Melanocyte of skin (primary cell): Measurements from ENCODE around the gene CCDC71L. TPM values are rescaled to one million over a fixed set of nuclear protein-coding genes. Genes with fewer than 3 reads are reported as not detected.

Experiments used
- total RNA-seq, 2 donors: library from RNA; depleted of rRNA; stranded (reverse); fragments of >200 nt; gene quantifications; 2 replicates each; pipeline ENCODE4 v1.2.3, GENCODE V29; 2012

The CCDC71L gene
- 10 to 100 TPM; 27.0 to 31.0 TPM for total RNA-seq

GRCh38 chr7:106660862-106661720 lies at the start of gene CCDC71L:
TSS of gene CCDC71L (minus strand) at chr7:106661158. CDS start at chr7:106660896, 262 bp downstream.

Other genes with a start within 250 kb of the CCDC71L start
- not detected for gene PIK3CG, start 204.1 kb upstream of the CCDC71L start, total RNA-seq